IPS DF 6.9 (cell line): Measurements from ENCODE around the gene DNAL1.

ENCODE experiments used
- DNase-seq: peaks from one replicate; pipeline ENCODE4 v3.0.0-alpha.2; 2013; ENCODE audit warnings: low read depth, low spot score
- H3K27ac ChIP-seq: one replicate; pipeline ENCODE4 v1.5.1; 2013; ENCODE audit warnings: low read length, control low read depth
- H3K27me3 ChIP-seq: 2 replicates; pipeline ENCODE4 v1.6.1; 2013; ENCODE audit warnings: mild to moderate bottlenecking, low read length; ENCODE audit not compliant: control insufficient read depth, insufficient read depth
- H3K36me3 ChIP-seq: 2 replicates; pipeline ENCODE4 v1.6.1; 2013; ENCODE audit warnings: low read length; ENCODE audit not compliant: control insufficient read depth, insufficient read depth
- H3K4me1 ChIP-seq: 2 replicates; pipeline ENCODE4 v1.6.1; 2013; ENCODE audit warnings: low read length; ENCODE audit not compliant: control insufficient read depth, insufficient read depth
- H3K4me3 ChIP-seq: 2 replicates; pipeline ENCODE4 v1.5.1; 2013; ENCODE audit warnings: mild to moderate bottlenecking, low read length
- H3K9me3 ChIP-seq: 2 replicates; pipeline ENCODE4 v1.6.1; 2013; ENCODE audit warnings: low read length, inconsistent platforms; ENCODE audit not compliant: control insufficient read depth, insufficient read depth
- WGBS: extraction: QIAGEN DNeasy Blood & Tissue Kit; methylation state at CpG from one replicate; pipeline ENCODE4 v1.1.7; 2013; ENCODE audit warnings: mixed read lengths, missing lambda C conversion rate; ENCODE audit not compliant: insufficient read length, insufficient coverage; 5-methylcytosine and 5-hydroxymethylcytosine counted together

DNAL1 gene

GRCh38 chr14:73738518-73739173, 93.9 kb downstream of the DNAL1 start:
- Histone ChIP-seq H3K4me3 (no peak overlapping the region), H3K36me3 (peaks cover 3% of the 10 kb centered on the region; the same call in 1 of the 2 replicates), H3K27ac (no peak overlapping the region), H3K9me3 (no peaks in the 10 kb centered on the region), H3K4me1 (peaks cover 10% of the 10 kb centered on the region), H3K27me3 (no peaks in the 10 kb centered on the region)
- no CpG with 5 or more reads among the region's 22 CpGs for WGBS
- DNase-seq, result no peak

GRCh38 chr14:73739174-73739898, 94.5 kb downstream of the DNAL1 start:
- Histone ChIP-seq H3K36me3 (peaks cover 3% of the 10 kb centered on the region; the same call in 1 of the 2 replicates), H3K4me1 (peaks cover 10% of the 10 kb centered on the region), H3K27me3 (no peaks in the 10 kb centered on the region), H3K9me3 (no peaks in the 10 kb centered on the region), H3K4me3 (no peak overlapping the region), H3K27ac (no peak overlapping the region)
- DNase-seq, result no peak
- no CpG with 5 or more reads among the region's 21 CpGs for WGBS

GRCh38 chr14:73739899-73740617, 95.3 kb downstream of the DNAL1 start:
- Histone ChIP-seq H3K27ac (no peak overlapping the region), H3K9me3 (no peaks in the 10 kb centered on the region), H3K4me3 (no peak overlapping the region), H3K27me3 (no peaks in the 10 kb centered on the region), H3K4me1 (peaks cover 10% of the 10 kb centered on the region), H3K36me3 (peaks cover 3% of the 10 kb centered on the region; the same call in 1 of the 2 replicates)
- WGBS, result no CpG with 5 or more reads among the region's 12 CpGs
- no peak for DNase-seq

- no peak overlapping the region for H3K4me3 ChIP-seq
- H3K9me3 ChIP-seq, result no peaks in the 10 kb centered on the region
- DNase-seq, result no peak
- WGBS, result no CpG with 5 or more reads among the region's 9 CpGs
- peaks cover 3% of the 10 kb centered on the region; the same call in 1 of the 2 replicates for H3K36me3 ChIP-seq
- no peaks in the 10 kb centered on the region for H3K27me3 ChIP-seq
- H3K27ac ChIP-seq, result no peak overlapping the region
- H3K4me1 ChIP-seq, result peaks cover 10% of the 10 kb centered on the region
Measured at GRCh38 chr14:73740618-73741326, 96.0 kb downstream of the DNAL1 start.

- no peaks in the 10 kb centered on the region for H3K27me3 ChIP-seq
- no peak overlapping the region for H3K27ac ChIP-seq
- WGBS, result no CpG with 5 or more reads among the region's 12 CpGs
- H3K9me3 ChIP-seq, result no peaks in the 10 kb centered on the region
- H3K36me3 ChIP-seq, result peaks cover 3% of the 10 kb centered on the region; the same call in 1 of the 2 replicates
- no peak for DNase-seq
- H3K4me3 ChIP-seq, result no peak overlapping the region
- H3K4me1 ChIP-seq, result peaks cover 10% of the 10 kb centered on the region
Measured at GRCh38 chr14:73741386-73741875, 96.6 kb downstream of the DNAL1 start.

GRCh38 chr14:73741876-73742519, 97.2 kb downstream of the DNAL1 start:
- H3K27ac ChIP-seq, result no peak overlapping the region
- H3K9me3 ChIP-seq, result no peaks in the 10 kb centered on the region
- H3K4me3 ChIP-seq, result no peak overlapping the region
- H3K36me3 ChIP-seq, result peaks cover 3% of the 10 kb centered on the region; the same call in 1 of the 2 replicates
- H3K27me3 ChIP-seq, result no peaks in the 10 kb centered on the region
- no peak for DNase-seq
- no CpG with 5 or more reads among the region's 17 CpGs for WGBS
- peaks cover 15% of the 10 kb centered on the region for H3K4me1 ChIP-seq

GRCh38 chr14:73742520-73743238, 97.9 kb downstream of the DNAL1 start:
- Histone ChIP-seq H3K27ac (no peak overlapping the region), H3K27me3 (no peaks in the 10 kb centered on the region), H3K4me3 (no peak overlapping the region), H3K4me1 (peaks cover 19% of the 10 kb centered on the region), H3K36me3 (peaks cover 3% of the 10 kb centered on the region; the same call in 1 of the 2 replicates), H3K9me3 (no peaks in the 10 kb centered on the region)
- WGBS, result no CpG with 5 or more reads among the region's 6 CpGs
- DNase-seq, result no peak

- Histone ChIP-seq H3K9me3 (no peaks in the 10 kb centered on the region), H3K27me3 (no peaks in the 10 kb centered on the region), H3K36me3 (peaks cover 3% of the 10 kb centered on the region; the same call in 1 of the 2 replicates), H3K4me3 (no peak overlapping the region), H3K27ac (no peak overlapping the region), H3K4me1 (peaks cover 19% of the 10 kb centered on the region)
- no peak for DNase-seq
- WGBS, result no CpG with 5 or more reads among the region's 11 CpGs
Measured at GRCh38 chr14:73743431-73743931, 98.7 kb downstream of the DNAL1 start.

GRCh38 chr14:73744175-73744867, 99.5 kb downstream of the DNAL1 start:
- peaks cover 2% of the 10 kb centered on the region; the same call in 1 of the 2 replicates for H3K36me3 ChIP-seq
- H3K4me1 ChIP-seq, result peaks cover 19% of the 10 kb centered on the region
- no peaks in the 10 kb centered on the region for H3K27me3 ChIP-seq
- H3K9me3 ChIP-seq, result no peaks in the 10 kb centered on the region
- H3K27ac ChIP-seq, result no peak overlapping the region
- WGBS, result no CpG with 5 or more reads among the region's 7 CpGs
- no peak overlapping the region for H3K4me3 ChIP-seq
- no peak for DNase-seq
